ENCODE results near the gene SPACA4. TPM values are rescaled to one million over a fixed set of nuclear protein-coding genes. Genes with fewer than 3 reads are reported as not detected.

SPACA4 gene
- total and polyA plus RNA-seq, 9 of the 15 experiments (the other 6 are each of a cell fraction or from before 2014, with no cell fraction given), result not detected

DNA sequence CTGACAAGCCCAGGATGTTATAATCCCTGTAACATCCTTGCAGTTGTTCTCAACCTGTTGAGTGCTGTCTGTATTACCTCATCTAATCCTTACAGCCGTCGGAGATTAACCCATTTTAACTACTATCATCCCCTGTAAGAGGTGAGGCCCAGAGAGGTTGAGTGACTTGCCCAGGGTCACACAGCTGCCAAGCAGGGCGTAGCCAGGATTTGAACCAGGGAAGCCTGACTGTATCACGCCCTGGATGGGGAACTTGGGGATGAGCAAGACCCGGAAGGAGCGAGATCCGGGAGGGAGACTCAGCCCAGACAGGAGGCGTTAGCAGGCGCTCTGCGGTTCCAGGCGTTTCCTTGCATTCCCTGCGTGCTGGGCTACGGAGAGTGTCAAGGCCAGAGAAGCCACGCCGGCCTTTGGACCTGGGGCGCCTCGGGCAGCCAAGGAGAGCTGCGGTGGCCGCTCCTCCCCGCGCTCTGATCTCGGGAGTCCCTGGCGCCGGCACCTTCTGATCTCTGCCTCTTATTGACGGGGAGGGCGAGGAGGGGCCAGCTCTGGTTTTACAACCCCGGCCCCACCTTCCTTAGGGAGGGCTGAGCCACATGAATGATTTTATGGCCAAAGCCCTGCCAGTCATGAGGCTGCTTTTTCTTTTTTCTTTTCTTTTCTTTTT lies 48.4 kb upstream of the SPACA4 start (continued):
- TF ChIP-seq GTF2A2 (tag; IDR thresholded peaks at IDR 0.05) (no peak), MYBL2 (IDR thresholded peaks at IDR 0.05; ENCODE audit: low read depth) (no peak), MYBL2 (CRISPR knock-in tag; IDR thresholded peaks at IDR 0.05; ENCODE audit: borderline replicate concordance) (no peak), ZNF75A (CRISPR knock-in tag; IDR thresholded peaks at IDR 0.05) (no peak), ETV1 (tag; conservative IDR thresholded peaks at IDR 0.05; ENCODE audit: low read depth) (peak; percentile 31; the same call in 1 of the 2 replicates), ZNF76 (CRISPR knock-in tag; IDR thresholded peaks at IDR 0.05; ENCODE audit: borderline replicate concordance) (no peak), XRCC3 (IDR thresholded peaks at IDR 0.05) (no peak), MTA2 (IDR thresholded peaks at IDR 0.05; ENCODE audit: low read depth) (no peak), RFX7 (CRISPR knock-in tag; IDR thresholded peaks at IDR 0.05) (no peak), RCOR1 (IDR thresholded peaks at IDR 0.05; ENCODE audit: borderline replicate concordance in 1 of 2, low read depth in 2 of 2, low read length in 2 of 2) (peak; percentile 26 to 89; a peak in 2 of 4 replicates), SAFB (IDR thresholded peaks at IDR 0.05; ENCODE audit: borderline replicate concordance, low read depth, low read length) (no peak), ZNF133 (CRISPR knock-in tag; IDR thresholded peaks at IDR 0.05) (no peak), ATF1 (CRISPR knock-in tag; IDR thresholded peaks at IDR 0.05) (no peak), ATF1 (tag; IDR thresholded peaks at IDR 0.05) (no peak), MTA1 (IDR thresholded peaks at IDR 0.05; ENCODE audit: borderline replicate concordance) (no peak), ZNF398 (CRISPR knock-in tag; IDR thresholded peaks at IDR 0.05) (no peak), ARNT (IDR thresholded peaks at IDR 0.05) (no peak), HDAC2 (IDR thresholded peaks at IDR 0.05) (peak; percentile 94), ZNF644 (tag; IDR thresholded peaks at IDR 0.05; ENCODE audit: low read depth) (no peak), SMARCA5 (IDR thresholded peaks at IDR 0.05) (peak; percentile 98), ETV5 (CRISPR knock-in tag; IDR thresholded peaks at IDR 0.05; ENCODE audit: low read depth) (no peak), TARDBP (IDR thresholded peaks at IDR 0.05) (no peak), ZNF263 (CRISPR knock-in tag; IDR thresholded peaks at IDR 0.05; ENCODE audit: borderline replicate concordance) (peak; percentile 72; the same call in 1 of the 2 replicates), SUPT5H (IDR thresholded peaks at IDR 0.05) (no peak)
- TF ChIP-seq, protein P1, sequence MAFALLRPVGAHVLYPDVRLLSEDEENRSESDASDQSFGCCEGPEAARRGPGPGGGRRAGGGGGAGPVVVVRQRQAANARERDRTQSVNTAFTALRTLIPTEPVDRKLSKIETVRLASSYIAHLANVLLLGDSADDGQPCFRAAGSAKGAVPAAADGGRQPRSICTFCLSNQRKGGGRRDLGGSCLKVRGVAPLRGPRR (CRISPR knock-in tag; IDR thresholded peaks at IDR 0.05), result no peak
- TF ChIP-seq, protein P2, sequence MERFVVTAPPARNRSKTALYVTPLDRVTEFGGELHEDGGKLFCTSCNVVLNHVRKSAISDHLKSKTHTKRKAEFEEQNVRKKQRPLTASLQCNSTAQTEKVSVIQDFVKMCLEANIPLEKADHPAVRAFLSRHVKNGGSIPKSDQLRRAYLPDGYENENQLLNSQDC (CRISPR knock-in tag; IDR thresholded peaks at IDR 0.05), result no peak
- TF ChIP-seq, protein P3, sequence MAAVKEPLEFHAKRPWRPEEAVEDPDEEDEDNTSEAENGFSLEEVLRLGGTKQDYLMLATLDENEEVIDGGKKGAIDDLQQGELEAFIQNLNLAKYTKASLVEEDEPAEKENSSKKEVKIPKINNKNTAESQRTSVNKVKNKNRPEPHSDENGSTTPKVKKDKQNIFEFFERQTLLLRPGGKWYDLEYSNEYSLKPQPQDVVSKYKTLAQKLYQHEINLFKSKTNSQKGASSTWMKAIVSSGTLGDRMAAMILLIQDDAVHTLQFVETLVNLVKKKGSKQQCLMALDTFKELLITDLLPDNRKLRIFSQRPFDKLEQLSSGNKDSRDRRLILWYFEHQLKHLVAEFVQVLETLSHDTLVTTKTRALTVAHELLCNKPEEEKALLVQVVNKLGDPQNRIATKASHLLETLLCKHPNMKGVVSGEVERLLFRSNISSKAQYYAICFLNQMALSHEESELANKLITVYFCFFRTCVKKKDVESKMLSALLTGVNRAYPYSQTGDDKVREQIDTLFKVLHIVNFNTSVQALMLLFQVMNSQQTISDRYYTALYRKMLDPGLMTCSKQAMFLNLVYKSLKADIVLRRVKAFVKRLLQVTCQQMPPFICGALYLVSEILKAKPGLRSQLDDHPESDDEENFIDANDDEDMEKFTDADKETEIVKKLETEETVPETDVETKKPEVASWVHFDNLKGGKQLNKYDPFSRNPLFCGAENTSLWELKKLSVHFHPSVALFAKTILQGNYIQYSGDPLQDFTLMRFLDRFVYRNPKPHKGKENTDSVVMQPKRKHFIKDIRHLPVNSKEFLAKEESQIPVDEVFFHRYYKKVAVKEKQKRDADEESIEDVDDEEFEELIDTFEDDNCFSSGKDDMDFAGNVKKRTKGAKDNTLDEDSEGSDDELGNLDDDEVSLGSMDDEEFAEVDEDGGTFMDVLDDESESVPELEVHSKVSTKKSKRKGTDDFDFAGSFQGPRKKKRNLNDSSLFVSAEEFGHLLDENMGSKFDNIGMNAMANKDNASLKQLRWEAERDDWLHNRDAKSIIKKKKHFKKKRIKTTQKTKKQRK (IDR thresholded peaks at IDR 0.05; ENCODE audit: borderline replicate concordance, low read depth, low read length), result no peak
